ENCODE measurements around the gene ZDBF2.
"Not testable (repeated sequence)": the region's sequence is repeated elsewhere in the genome, so short reads cannot be mapped to it uniquely, and the experiment has no call there.

Gene ZDBF2

DNA sequence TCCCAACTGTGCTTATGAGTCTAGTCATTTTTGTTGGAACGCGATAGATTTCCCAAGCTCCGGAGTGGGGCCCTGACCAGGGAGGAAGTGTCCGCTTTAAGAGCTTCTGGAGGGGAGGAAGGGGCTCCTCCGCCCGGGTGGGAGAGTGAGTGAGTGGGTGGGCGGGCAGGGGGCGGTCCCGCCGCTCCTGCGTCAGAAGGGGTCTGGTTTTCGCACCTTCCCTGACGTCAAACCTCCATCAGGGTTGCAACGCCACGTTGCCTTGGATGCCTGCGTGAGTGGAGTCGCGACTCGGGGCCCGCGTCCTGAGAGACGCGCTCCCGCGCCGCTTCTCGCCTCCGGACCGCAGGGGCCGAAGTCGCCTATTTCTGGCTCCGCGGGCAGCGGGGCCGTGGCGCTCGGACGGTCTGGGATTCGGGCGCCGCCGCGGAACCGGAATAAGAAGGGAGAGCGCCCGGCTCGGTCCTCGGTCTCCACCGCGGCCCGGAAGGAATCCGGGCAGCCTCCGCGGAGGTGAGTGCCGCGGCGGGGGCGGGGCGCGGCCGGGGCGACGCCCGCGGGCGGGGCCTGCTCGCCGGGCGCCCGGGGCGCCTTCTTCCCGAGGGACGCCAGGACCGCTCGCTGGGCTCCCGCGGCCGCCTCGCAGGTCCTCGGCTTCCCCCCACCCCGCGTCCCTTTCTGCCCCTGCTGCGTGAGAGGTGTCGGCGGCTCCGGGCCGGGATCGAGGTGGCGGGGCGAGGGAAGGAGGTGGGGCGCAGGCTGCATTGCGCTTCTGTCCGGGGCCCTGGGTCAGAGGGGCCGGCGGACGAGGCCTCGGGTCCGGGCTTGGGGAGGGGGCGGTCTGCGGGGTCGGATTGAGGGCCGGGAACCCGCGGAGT, at the start of gene ZDBF2:
Gene ZDBF2, plus strand, starts transcription at position 230 of the 878 bp plus-strand sequence. CDS start 7,187 bp downstream, outside the sequence.
- Histone ChIP-seq H3K27me3 (replicated peaks; ENCODE audit: control insufficient read depth, insufficient read depth, low read length) (no peaks in the 10 kb centered on the region), H3K4me3 (replicated peaks; ENCODE audit: low read depth, low read length) (peak within 1 kb of the TSS; percentile 91), H3K36me3 (ENCODE audit: control insufficient read depth, insufficient read depth, low read length) (no peaks in the 10 kb centered on the region)
- peak; percentile 74 for DNase-seq (ENCODE audit: extremely low read depth, insufficient read length)
- TF ChIP-seq, protein P1, sequence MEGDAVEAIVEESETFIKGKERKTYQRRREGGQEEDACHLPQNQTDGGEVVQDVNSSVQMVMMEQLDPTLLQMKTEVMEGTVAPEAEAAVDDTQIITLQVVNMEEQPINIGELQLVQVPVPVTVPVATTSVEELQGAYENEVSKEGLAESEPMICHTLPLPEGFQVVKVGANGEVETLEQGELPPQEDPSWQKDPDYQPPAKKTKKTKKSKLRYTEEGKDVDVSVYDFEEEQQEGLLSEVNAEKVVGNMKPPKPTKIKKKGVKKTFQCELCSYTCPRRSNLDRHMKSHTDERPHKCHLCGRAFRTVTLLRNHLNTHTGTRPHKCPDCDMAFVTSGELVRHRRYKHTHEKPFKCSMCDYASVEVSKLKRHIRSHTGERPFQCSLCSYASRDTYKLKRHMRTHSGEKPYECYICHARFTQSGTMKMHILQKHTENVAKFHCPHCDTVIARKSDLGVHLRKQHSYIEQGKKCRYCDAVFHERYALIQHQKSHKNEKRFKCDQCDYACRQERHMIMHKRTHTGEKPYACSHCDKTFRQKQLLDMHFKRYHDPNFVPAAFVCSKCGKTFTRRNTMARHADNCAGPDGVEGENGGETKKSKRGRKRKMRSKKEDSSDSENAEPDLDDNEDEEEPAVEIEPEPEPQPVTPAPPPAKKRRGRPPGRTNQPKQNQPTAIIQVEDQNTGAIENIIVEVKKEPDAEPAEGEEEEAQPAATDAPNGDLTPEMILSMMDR (IDR thresholded peaks at IDR 0.05; ENCODE audit: insufficient read depth, low read length, poor library complexity, severe bottlenecking), result no peak

DNA sequence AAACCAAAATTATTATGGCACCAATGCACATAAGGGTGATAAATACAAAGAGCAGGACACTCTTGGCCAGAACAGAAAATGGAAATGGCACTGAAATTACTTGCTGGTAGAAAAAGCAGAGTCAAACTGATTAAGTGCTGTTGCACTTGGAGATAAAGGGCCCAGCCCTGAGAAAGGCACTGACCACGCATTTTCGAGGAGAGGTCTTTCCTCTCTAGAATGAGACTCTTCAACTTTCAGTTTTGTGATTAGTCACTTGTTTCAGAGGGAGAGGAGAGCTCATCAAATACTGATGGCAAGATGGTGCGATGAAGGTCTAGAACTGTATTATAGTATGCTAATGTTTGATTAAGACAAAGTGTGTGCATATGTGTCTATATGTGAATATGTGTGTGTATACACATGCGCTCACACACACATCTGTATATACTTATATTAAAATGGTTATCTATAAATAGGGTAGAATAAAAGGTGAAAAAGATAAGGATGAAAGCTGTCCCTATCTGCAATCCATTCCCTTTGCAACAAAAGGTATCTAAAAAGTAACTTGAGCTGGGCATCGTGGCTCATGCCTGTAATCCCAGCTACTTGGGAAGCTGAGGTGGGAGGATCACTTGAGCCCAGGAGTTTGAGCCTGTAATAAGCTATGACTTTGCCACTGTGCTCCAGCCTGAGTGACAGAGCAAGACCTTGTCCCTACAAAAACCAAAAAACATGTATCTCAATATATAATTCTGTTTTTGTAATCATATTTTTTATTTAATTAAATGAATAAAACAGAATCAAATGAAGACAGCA, 48.8 kb upstream of the ZDBF2 start:
- Histone ChIP-seq H3K36me3 (ENCODE audit: control insufficient read depth, insufficient read depth, low read length) (no peaks in the 10 kb centered on the region), H3K27me3 (replicated peaks; ENCODE audit: control insufficient read depth, insufficient read depth, low read length) (no peaks in the 10 kb centered on the region), H3K4me3 (replicated peaks; ENCODE audit: low read depth, low read length) (no peak overlapping the region)
- DNase-seq (ENCODE audit: extremely low read depth, insufficient read length), result peak; percentile 23
- TF ChIP-seq, protein P1 (IDR thresholded peaks at IDR 0.05; ENCODE audit: insufficient read depth, low read length, poor library complexity, severe bottlenecking), result no peak

DNA sequence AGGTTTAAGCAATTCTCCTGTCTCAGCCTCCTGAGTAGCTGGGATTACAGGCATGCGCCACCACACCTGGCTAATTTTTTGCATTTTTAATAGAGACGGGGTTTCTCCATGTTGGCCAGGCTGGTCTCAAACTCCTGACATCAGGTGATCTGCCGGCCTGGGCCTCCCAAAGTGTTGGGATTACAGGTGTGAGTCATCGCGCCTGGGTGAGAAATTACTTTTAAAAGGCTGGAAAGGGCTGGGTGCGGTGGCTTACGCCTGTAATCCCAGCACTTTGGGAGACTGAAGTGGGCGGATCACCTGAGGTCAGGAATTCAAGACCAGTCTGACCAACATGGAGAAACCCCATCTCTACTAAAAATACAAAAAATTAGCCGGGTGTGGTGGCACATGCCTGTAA, 45.8 kb upstream of the ZDBF2 start:
- not testable (repeated sequence) for H3K27me3 ChIP-seq (replicated peaks; ENCODE audit: control insufficient read depth, insufficient read depth, low read length); H3K36me3 ChIP-seq (ENCODE audit: control insufficient read depth, insufficient read depth, low read length); H3K4me3 ChIP-seq (replicated peaks; ENCODE audit: low read depth, low read length); DNase-seq (ENCODE audit: extremely low read depth, insufficient read length)

DNA sequence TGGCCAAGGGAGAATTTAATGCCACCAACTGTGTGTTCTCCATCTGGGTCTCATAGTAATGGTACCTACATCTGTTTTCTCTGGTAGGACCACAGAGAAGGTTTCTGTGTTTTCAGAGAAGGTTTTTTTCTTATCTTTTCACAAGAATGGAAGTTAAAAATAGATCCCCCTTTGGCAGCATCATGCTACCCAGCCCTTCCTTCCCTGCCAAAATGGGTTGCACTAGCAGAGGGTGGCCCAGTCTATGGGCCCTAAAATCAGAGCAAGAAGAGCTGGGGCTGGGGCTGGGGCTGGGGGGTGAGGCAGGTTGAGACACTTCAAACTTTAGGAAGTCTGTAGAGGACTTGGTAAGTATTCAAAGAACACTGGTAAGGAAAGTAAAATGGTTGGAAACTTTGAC, 44.8 kb upstream of the ZDBF2 start:
- TF ChIP-seq, protein P1 (IDR thresholded peaks at IDR 0.05; ENCODE audit: insufficient read depth, low read length, poor library complexity, severe bottlenecking), result no peak
- H3K36me3 ChIP-seq (ENCODE audit: control insufficient read depth, insufficient read depth, low read length), result no peaks in the 10 kb centered on the region
- no peak overlapping the region for H3K4me3 ChIP-seq (replicated peaks; ENCODE audit: low read depth, low read length)
- H3K27me3 ChIP-seq (replicated peaks; ENCODE audit: control insufficient read depth, insufficient read depth, low read length), result no peaks in the 10 kb centered on the region
- no peak for DNase-seq (ENCODE audit: extremely low read depth, insufficient read length)

- DNase-seq (ENCODE audit: extremely low read depth, insufficient read length), result no peak
- H3K36me3 ChIP-seq (ENCODE audit: control insufficient read depth, insufficient read depth, low read length), result no peaks in the 10 kb centered on the region
- H3K4me3 ChIP-seq (replicated peaks; ENCODE audit: low read depth, low read length), result no peak overlapping the region
- TF ChIP-seq, protein P1 (IDR thresholded peaks at IDR 0.05; ENCODE audit: insufficient read depth, low read length, poor library complexity, severe bottlenecking), result no peak
- no peaks in the 10 kb centered on the region for H3K27me3 ChIP-seq (replicated peaks; ENCODE audit: control insufficient read depth, insufficient read depth, low read length)
Observed at GRCh38 chr2:206230060-206230762, 44.3 kb upstream of the ZDBF2 start.
